ENCODE results near the gene S1PR2. TPM values are rescaled to one million over a fixed set of nuclear protein-coding genes. Genes with fewer than 3 reads are reported as not detected.

S1PR2 gene
- total RNA-seq, 1 experiment from 2014 or later: 6.9 TPM

DNA sequence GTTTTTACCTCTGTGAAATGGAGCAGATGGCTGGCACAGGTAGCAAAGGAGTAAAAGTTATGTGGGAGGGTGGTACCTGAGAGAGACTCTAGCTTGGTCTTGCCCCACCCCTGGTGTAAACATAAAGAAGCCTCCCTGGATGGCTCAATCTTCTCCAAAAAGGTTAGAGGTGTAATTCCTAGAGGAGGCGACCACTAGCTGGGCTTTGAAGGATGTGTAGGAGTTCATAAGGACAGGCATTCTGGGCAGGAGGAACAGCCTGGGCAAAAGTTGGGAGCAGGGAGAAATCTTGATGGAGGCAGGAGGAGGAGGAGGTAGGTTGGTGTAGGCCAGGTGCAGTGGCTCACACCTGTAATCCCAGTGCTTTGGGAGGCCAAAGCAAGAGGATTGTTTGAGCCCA, 47.8 kb upstream of the S1PR2 start:
- Histone ChIP-seq H3K4me3 (no peak overlapping the region), H3K9me2 (ENCODE audit: insufficient read depth) (no peaks in the 10 kb centered on the region), H3K9me3 (ENCODE audit: insufficient read depth, low read depth) (no peaks in the 10 kb centered on the region), H3K27ac (no peak overlapping the region), H3K36me3 (ENCODE audit: low read depth) (no peaks in the 10 kb centered on the region), H4K20me1 (ENCODE audit: insufficient read depth) (no peaks in the 10 kb centered on the region), H3K4me1 (replicated peaks; ENCODE audit: insufficient read depth) (peaks cover 36% of the 10 kb centered on the region), H3K27me3 (ENCODE audit: insufficient read depth, low read depth) (no peaks in the 10 kb centered on the region), H3F3A (ENCODE audit: insufficient read depth, low read depth) (peaks cover 46% of the 10 kb centered on the region), H3K79me2 (ENCODE audit: low read depth) (no peaks in the 10 kb centered on the region), H3K4me2 (no peak overlapping the region), H2AFZ (no peak overlapping the region)
- ChIA-PET POLR2A (ENCODE audit: unreplicated experiment) (interaction anchor here (0.6 kb wide), 1 partner anchor 9 kb away, joined by 3 read pairs; no protein-coding TSS in a partner anchor), CTCF (no interaction called here)
- no peak for DNase-seq
- TF ChIP-seq, protein P1, sequence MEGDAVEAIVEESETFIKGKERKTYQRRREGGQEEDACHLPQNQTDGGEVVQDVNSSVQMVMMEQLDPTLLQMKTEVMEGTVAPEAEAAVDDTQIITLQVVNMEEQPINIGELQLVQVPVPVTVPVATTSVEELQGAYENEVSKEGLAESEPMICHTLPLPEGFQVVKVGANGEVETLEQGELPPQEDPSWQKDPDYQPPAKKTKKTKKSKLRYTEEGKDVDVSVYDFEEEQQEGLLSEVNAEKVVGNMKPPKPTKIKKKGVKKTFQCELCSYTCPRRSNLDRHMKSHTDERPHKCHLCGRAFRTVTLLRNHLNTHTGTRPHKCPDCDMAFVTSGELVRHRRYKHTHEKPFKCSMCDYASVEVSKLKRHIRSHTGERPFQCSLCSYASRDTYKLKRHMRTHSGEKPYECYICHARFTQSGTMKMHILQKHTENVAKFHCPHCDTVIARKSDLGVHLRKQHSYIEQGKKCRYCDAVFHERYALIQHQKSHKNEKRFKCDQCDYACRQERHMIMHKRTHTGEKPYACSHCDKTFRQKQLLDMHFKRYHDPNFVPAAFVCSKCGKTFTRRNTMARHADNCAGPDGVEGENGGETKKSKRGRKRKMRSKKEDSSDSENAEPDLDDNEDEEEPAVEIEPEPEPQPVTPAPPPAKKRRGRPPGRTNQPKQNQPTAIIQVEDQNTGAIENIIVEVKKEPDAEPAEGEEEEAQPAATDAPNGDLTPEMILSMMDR (conservative IDR thresholded peaks at IDR 0.05): no peak
- no peak for TF ChIP-seq EZH2 (IDR thresholded peaks at IDR 0.05; ENCODE audit: low read depth)
- intact Hi-C loops (cut with micrococcal nuclease; ENCODE audit: unreplicated experiment): no loop called here
- no TSS peak for BruUV-seq (replicated peaks)

DNA sequence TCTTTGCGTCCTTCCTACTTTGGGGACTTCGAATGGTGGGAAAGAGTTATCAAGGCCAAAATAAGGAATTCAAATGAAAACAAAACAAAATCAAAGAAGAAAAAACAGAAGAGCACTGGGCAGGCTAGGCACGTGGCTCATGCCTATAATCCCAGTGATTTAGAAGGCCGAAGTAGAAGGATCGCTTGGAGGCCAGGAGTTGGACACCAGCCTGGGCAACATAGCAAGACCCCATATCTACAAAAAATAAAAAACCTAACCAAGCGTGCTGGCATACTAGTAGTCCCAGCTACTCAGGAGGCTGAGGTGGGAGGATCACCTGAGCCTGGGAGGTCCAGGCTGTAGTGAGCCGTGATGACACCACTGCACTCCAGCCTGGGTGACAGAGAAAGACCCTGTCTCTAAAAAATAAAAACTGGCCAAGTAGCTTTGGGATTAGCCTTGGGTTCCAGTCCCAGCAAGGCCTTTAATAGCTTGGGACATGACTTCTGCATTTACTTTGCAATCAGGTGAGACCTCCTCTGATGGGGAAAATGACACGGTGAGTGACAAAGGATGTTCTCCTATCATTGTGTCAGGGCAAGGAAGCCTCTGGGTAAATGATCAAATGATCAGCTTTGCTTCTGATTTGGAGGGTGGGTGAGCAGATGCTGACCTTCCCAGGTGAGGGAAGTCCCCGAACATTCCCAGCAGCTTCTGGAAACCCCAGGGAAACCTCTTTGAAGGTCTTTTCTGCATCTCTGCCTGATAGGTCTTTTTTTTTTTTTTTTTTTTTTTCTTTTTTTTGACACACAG, 46.9 kb upstream of the S1PR2 start:
- Histone ChIP-seq H3K4me3 (no peak overlapping the region), H3F3A (ENCODE audit: insufficient read depth, low read depth) (peaks cover 44% of the 10 kb centered on the region), H3K9me3 (ENCODE audit: insufficient read depth, low read depth) (no peaks in the 10 kb centered on the region), H3K79me2 (ENCODE audit: low read depth) (peaks cover under 1% of the 10 kb centered on the region; the same call in 1 of the 2 replicates), H3K9me2 (ENCODE audit: insufficient read depth) (no peaks in the 10 kb centered on the region), H2AFZ (no peak overlapping the region), H3K36me3 (ENCODE audit: low read depth) (no peaks in the 10 kb centered on the region), H3K27ac (peak overlapping the region; percentile 64), H3K4me2 (no peak overlapping the region), H3K27me3 (ENCODE audit: insufficient read depth, low read depth) (no peaks in the 10 kb centered on the region), H4K20me1 (ENCODE audit: insufficient read depth) (no peaks in the 10 kb centered on the region), H3K4me1 (replicated peaks; ENCODE audit: insufficient read depth) (peaks cover 26% of the 10 kb centered on the region)
- intact Hi-C loops (cut with micrococcal nuclease; ENCODE audit: unreplicated experiment): no loop called here
- DNase-seq: no peak
- ChIA-PET CTCF (interaction anchor here (0.6 kb wide), 3 partner anchors 23 to 342 kb away, joined by 4 to 7 read pairs (median 5); partner anchors contain the start of gene OLFM2), POLR2A (ENCODE audit: unreplicated experiment) (no interaction called here)
- TF ChIP-seq, protein P1 (conservative IDR thresholded peaks at IDR 0.05): no peak
- TF ChIP-seq EZH2 (IDR thresholded peaks at IDR 0.05; ENCODE audit: low read depth): no peak
- BruUV-seq (replicated peaks): TSS peak; percentile 50

DNA sequence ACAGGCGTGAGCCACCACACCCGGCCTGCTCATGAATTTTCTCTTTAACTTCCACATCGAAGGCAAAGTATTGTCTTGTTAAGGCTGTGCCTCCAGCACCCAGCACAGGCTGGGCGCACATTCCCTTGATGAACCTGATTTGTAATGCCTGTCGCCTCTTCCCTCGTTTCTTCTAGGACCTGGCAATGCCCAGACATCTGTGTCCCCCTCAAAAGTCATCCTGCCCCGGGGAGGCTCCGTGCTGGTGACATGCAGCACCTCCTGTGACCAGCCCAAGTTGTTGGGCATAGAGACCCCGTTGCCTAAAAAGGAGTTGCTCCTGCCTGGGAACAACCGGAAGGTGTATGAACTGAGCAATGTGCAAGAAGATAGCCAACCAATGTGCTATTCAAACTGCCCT, 43.5 kb upstream of the S1PR2 start:
- H3K4me3 ChIP-seq: no peak overlapping the region
- no TSS peak for BruUV-seq (replicated peaks)
- H3K4me2 ChIP-seq: no peak overlapping the region
- H3F3A ChIP-seq (ENCODE audit: insufficient read depth, low read depth): peaks cover 43% of the 10 kb centered on the region
- H4K20me1 ChIP-seq (ENCODE audit: insufficient read depth): no peaks in the 10 kb centered on the region
- H2AFZ ChIP-seq: no peak overlapping the region
- H3K79me2 ChIP-seq (ENCODE audit: low read depth): peaks cover 16% of the 10 kb centered on the region
- TF ChIP-seq, protein P1 (conservative IDR thresholded peaks at IDR 0.05): no peak
- no peak for TF ChIP-seq EZH2 (IDR thresholded peaks at IDR 0.05; ENCODE audit: low read depth)
- intact Hi-C loops (cut with micrococcal nuclease; ENCODE audit: unreplicated experiment): no loop called here
- no peaks in the 10 kb centered on the region for H3K27me3 ChIP-seq (ENCODE audit: insufficient read depth, low read depth)
- no peaks in the 10 kb centered on the region for H3K9me2 ChIP-seq (ENCODE audit: insufficient read depth)
- POLR2A ChIA-PET (ENCODE audit: unreplicated experiment): no interaction called here
- H3K9me3 ChIP-seq (ENCODE audit: insufficient read depth, low read depth): no peaks in the 10 kb centered on the region
- H3K4me1 ChIP-seq (replicated peaks; ENCODE audit: insufficient read depth): peaks cover 32% of the 10 kb centered on the region
- DNase-seq: no peak
- H3K36me3 ChIP-seq (ENCODE audit: low read depth): no peaks in the 10 kb centered on the region
- no peak overlapping the region for H3K27ac ChIP-seq
- CTCF ChIA-PET: interaction anchor here (0.7 kb wide), 1 partner anchor 1109 kb away, joined by 5 read pairs; no protein-coding TSS in a partner anchor

Measured in PC-9 (cell line).